Neural cell (in vitro differentiated cells): ENCODE measurements around the gene ARMC9.

Experiments
- CTCF ChIP-seq: fragments of 450-650 bp; IDR thresholded peaks from 2 replicates; pipeline ENCODE4 v1.5.1; 2014; ENCODE audit warnings: antibody characterized with exemption, mild to moderate bottlenecking, moderate library complexity; ENCODE audit not compliant: poor library complexity, severe bottlenecking
- EZH2 ChIP-seq: fragments of 200-600, 300-800 bp; shearing (Covaris generic), sonication (generic); IDR thresholded peaks from 2 replicates; pipeline ENCODE4 v1.6.1; 2014; ENCODE audit warnings: antibody characterized with exemption, low read length, borderline replicate concordance, mild to moderate bottlenecking; ENCODE audit not compliant: insufficient read depth, poor library complexity, severe bottlenecking
- TAF1 ChIP-seq: IDR thresholded peaks from 2 replicates; pipeline ENCODE4 v1.6.1; 2012; ENCODE audit warnings: low read depth

GRCh38 chr2:231292472-231293134 lies 94.2 kb downstream of the ARMC9 start:
- no peak for TF ChIP-seq TAF1
- no peak for TF ChIP-seq CTCF
- no peak for TF ChIP-seq EZH2
